M059J (cell line): ENCODE measurements around the gene CTRB2. TPM values are rescaled to one million over a fixed set of nuclear protein-coding genes. Genes with fewer than 3 reads are reported as not detected.
"Not testable (repeated sequence)": the region's sequence is repeated elsewhere in the genome, so short reads cannot be mapped to it uniquely, and the experiment has no call there.

Source experiments
- DNase-seq: peaks from one replicate; pipeline ENCODE4 v3.0.0-alpha.2; 2012; ENCODE audit warnings: low read depth
- total RNA-seq: library from RNA; depleted of rRNA; stranded (reverse); fragments of >200 nt; shearing (Covaris generic); gene quantifications from 2 replicates; pipeline ENCODE4 v1.2.3, GENCODE V29; 2014

Gene CTRB2
- total RNA-seq, 1 experiment from 2014 or later: not detected

DNA sequence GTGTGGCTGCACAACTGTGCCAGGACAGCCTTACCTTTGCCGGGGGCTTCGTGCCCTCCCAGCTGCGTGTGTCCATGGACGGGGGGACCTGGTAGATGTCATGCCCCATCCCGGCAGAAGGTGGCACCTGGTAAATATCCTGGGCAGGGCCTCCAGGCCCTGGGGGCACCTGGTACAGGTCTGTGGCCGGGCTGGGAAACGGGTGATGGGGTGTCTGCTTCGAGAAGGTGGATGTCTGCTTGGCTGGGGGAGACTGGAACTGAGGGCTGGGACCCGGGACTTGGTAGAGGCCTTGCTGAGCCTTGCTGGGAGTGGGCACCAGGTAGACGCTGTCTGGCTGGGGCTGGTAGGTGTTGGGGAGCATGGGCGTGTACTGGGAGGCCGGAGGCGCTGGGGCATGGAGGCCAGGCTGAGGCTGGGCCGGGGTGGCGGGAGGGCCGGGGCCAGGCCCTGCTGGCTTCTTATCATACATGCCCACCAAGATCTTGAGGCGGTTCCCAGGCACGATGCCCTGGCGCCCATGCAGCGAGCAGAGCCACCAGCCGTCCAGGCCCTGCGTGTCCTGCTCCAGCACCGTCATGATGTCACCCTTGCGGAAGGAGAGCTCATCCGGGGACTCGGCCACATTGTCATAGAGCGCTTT, 35.6 kb upstream of the CTRB2 start:
- not testable (repeated sequence) for DNase-seq

DNA sequence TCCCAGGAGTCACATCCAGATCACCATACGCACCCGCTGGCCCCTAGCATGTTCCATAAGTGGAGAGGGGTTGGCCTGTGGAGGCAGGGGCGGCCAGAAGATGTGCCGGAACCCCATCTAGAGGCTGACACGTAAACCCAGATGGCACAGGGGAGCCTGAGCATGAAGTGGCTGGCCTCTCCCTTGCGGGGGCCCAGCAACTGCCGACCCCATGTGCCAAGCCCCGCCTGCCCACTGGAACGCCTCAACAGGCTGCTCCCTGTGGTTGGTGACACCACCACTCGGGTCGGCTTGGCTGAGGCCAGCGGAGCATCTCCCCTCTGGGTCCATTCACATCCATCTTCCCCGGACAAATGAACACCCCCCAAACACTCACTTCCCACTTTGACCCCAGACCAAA, 35.0 kb upstream of the CTRB2 start:
- DNase-seq: no peak

DNA sequence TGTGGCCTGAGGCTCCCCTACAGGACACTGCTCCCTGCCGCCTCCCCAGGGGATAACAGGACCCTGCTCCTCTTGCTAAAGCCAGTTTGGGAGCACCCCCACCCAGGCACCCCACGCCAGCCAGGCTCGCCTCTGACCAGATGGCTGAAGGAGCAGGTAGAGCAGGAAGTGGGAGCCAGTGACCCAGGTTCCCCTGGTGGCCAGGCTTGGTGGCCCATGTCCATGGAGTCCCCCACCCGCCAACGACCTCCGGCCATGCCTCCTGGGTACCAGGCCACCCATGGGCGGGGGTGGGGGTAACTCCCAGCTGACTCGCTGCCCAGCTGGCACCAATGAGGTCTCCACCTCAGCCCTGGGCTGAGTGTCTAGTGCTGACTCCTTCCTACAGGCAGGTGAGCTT, 34.5 kb upstream of the CTRB2 start:
- DNase-seq: no peak

DNA sequence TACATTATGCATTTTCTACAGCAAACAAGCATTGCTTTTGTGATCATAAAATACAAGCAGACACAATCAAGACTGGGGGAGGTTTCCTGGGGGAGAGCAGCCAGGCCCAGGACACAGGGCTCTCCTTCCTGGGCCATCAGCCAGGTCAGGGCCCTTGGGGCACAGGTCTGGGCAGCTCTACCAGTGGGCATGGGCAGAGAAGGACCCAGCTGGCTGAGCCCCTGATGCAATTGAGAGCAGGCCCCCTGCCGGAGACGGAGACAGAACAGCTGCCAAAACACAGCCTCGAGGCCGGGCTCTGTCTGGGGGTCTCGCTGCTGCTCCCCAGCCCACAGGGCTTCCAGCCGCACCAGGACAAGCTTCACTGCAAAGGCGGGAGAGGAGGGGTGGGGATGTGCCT, 33.7 kb upstream of the CTRB2 start:
- not testable (repeated sequence) for DNase-seq

DNA sequence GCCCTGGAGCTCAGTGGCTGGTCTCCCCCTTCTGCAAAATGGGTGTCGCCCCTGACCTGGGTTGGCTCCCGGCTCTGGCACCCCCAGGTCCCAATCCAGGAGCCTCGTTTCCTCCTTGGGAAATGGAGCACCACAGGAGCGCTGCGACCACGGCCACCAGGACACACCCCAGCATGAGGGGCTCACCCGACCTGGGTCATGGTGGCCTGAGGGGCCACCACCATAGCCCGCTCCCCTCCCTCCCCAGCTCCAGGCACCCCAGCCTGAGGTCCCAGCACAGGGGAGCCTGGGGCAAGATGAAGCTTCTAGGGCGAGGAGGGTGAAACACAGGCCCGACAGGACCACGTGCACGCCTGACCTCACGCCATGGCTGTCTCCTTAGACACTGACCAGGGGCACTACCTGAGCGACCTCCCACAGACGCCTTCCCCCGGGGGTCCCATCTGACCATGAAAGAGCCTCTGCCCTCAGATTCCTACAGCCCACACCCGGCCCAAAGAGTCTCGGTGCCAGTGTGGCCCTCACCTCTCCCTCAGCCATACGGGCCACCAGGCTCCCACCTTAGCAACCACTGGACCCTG, 32.7 kb upstream of the CTRB2 start:
- no peak for DNase-seq

DNA sequence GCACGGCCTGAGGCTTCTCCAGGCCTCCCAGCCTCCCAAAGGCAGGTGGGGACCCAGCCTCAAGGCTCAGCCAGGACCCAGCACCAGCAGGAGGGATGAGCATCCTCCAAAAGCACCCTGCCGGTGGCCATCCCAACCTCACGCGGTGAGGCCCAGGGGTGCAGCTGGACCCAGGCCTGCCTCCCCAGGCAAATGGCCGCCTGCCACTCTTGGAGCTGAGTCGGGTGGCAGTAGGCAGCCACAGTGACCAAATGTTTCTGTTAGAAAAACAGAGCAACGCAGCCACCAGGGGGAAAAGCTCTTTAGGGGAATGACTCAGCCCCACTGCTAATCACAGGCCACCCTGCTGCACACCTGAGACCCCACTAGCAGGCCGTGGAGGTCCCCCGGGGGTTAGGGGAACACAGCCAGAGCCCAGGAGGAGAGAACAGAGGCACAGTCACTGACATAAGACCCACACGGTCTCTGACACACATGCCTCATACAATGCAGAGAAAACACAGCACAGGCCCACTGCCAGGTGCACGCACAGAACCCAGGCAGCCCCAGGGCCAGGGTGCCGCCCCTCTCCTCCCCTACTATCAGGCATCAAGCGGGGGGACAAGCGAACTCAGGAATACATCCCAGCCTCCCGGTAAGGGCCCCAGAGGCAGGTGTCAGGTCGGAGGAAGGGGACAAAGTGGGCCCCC, 32.0 kb upstream of the CTRB2 start:
- peak; percentile 82 for DNase-seq

DNA sequence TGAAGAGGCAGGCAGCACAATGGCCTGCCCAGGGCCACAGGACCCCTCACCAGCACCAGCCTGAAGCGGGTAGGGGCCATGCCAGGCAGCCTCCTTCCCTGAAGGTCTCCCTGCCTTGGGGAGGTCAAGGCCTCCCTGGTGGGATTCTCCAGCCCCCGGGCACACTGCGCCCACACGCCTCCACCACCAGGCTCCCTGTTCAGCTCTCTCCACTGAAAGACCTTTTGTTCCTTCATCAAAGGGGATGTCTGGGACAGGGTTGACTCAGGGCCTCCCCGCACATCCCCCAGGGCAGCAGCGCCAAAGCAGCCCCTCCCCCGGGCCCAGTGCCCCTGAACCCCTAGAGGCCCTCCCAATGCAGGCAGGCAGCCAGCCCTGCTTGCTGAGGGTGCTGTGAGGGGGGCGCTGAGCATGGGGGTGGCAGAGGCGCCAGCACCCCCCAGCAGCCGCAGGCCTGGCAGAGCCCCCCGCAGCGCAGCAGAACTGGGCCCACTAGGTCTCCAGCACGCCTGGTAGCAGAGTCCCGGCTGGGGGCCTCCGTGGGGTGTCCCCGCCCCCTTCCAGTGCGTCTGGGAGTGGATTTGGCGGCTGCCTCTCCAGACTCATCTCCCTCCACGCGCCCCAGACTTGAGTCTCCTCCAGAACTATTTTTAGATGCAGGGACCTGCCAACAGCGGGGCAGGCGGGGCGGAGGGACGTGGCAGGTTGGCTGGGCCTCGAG, 31.3 kb upstream of the CTRB2 start:
- DNase-seq: peak; percentile 90

DNA sequence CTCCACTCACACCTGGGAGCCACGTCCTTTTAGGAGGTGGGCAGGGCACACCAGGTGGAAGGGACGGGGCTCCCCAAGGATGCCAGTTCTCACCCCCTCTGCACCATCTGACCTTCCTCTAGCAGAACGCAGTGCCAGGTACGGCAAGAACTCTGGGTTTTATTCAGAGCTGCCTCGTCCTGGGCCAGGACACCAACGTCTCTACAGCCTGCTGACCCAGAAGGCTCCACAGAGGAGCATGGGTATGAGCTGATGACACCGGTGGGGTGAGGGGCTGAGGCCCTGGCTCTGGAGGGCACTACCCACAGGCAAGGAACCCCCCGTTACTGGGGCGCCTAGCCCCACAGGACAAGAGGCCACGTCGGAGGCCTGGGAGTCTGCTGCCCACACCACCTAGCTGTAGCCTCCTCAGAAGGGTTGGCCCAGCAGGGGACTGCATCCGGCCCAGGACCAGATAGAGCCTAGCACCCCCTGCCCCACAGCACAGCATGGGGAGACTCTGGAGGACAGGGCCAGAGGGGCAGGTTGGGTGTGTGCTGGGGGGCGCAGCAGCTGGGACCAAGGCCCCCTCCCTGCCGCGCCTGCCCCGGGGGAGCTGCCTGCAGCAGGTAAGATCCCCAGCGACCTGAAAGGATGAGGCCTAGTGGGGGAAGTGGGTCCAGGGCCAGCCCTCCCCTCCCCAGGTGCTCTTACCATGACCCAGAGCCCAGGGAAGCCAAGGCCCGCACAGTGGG, 30.6 kb upstream of the CTRB2 start:
- DNase-seq: no peak

DNA sequence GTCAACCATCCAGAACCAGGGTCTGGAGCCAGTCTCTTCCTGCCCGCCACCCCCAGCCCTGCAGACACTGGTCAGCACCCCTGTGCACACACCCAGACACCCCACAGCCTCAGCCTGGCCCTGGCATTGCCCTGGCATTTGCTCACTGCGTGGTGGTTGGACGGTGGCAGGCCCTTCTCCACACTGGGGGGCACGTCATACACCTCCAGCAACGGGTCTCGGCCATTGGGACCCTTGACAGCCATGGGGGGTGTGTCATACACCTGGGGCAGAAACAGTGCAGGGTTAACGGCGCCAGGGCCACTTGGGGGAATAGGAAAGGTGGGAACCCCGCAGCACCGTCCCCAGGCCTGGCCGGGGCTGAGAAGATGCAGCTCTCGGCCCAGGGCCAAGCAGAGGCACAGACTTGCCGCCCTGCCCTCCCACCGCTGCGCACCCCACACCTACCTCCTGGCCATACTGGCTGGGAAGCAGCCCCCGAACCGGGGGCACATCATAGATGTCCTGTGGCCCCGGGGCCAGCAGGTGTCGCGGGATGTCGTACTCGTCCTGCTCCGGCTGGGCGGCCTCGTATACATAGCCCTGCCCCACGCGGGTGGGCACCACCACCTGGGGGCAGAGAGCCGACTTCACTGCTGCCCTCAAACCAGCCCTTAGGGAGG, 29.9 kb upstream of the CTRB2 start:
- no peak for DNase-seq

DNA sequence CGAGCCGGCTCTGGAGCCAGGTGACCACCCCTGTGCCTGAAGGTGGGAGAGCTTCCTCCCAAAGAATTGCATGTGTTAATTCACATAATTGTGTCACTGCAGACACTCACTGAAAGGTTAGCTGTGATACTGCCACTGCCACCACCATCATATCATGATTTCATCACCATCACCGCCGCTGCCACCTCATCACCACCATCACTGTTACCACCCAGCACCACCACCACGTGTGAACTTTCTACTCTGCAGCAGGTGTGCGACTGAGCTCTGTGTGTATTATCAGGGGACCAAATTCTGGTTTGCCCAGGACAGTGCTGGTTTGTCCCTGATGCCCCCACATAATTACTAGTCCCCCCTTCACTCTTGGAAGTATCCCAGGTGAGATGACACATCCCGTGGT, 29.3 kb upstream of the CTRB2 start:
- no peak for DNase-seq

DNA sequence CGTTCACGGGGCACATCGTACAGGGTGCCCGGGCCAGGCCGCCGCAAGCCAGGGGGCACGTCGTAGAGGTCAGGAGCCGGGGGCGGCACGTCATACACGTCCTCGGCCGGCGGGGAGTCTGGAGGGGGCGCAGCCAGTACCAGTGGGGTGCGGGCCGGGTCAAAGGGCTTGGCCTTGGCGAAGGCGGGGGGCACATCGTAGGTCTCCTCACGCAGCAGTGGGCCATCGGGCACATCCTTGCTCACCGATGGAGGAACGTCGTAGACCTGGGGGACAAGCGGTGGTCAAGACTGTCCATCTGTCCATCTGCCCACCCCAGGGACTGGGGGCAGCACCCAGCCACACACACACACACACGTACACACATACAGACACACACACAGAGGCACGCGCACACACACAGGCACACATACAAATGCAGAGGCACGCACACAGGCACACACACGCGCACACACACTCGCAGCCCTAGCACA, 28.8 kb upstream of the CTRB2 start:
- DNase-seq: no peak

DNA sequence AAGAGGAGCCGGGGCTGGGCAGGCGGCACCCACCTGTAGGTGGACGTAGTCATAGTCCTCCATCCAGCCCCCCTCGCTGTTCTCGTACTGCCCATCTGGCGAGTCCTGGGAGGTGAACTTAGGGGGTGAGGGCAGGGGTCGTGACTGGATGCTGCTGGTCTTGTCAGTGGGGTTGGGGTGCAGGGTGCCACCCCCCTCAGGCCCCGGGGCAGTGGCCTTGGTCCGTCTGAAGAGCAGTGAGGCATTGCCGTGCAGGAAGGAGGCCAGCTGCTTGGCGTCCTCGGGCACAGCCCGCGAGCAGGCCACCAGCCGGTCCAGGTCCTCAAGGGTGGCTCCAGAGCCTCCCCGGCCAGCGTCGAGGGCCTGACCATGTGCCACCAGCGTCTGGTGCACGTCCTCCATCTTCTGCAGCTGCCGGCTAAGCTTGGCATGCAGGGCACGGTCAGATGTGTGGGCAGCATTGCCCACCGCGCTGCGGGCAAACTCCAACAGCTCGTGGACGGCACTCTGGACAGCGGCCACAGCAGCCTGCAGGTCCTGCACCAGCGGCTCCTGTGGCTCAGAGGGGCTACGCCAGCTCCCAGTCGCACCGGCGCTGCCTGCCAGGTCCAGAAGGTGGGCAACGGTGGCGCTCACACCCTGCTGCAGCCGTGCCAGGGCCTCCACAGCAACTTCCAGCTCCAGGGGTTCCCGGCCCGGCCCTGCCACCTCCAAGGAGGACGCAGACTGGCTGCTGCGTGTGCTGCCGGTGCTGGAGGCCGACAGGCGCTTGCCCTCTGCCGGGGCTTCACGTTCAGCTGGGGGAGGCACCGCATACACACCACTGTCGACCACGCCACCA, 28.1 kb upstream of the CTRB2 start:
- DNase-seq: no peak

DNA sequence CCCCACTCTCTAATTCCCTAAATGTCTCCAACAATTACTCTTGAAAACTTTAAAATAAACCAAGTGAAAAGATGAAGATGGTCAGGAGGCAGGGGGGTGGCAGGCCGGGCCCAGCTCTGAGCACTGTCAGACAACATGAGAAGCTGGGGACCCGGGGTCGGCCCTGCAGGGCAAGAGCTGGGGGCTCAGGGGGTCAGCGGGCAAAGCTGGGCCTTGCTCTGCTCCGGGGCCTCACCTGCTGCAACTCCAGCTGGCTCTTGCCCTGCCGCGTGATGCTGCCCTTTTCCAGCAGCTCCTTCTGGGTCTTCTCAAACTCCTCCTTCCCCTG, 26.6 kb upstream of the CTRB2 start:
- DNase-seq: no peak

DNA sequence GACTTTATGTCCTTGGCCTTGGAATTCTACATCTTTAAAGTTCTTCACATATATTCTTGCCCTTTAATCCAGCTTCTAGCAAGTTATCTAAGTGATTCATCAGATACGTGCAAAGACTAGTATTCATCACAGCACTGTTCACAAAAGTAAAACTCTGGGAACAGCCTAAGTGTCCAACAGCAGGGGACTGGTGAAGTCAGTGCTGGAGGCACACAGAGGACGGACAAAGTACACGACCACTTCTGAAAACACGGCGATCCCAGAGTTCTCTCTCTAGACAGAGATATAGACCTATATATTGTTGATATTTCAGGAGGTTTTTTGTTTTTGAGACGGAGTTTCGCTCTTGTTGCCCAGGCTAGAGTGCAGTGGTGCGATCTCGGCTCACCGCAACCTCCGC, 24.6 kb upstream of the CTRB2 start:
- DNase-seq: no peak

DNA sequence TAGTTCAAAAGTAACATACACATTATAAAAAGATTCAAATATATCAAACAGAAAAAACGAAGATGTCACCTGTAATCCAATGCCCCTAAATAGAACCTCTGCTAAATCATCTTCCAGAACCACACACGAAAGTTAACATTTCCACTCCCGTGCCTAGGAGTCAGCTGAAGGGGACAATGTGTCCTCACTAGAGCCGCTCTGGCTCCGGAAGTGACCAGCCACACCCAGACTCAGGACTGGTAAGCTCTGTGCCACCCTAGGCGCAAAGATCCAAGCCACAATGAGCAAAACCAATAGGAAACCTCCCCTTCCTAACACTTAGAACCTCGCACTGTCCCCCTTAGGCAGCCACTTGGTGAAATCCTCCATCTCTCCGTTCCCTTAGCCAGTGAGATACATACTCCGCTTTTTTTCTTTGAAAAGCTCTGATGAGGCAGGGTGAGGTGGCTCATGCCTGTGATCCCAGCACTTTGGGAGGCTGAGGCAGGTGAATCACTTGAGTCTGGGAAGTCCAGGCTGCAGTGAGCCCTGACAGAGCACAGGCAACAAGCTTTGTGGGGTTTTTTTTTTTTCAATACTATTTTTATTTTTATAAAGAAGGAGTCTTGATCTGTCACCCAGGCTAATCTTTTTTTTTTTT, 23.6 kb upstream of the CTRB2 start:
- no peak for DNase-seq

DNA sequence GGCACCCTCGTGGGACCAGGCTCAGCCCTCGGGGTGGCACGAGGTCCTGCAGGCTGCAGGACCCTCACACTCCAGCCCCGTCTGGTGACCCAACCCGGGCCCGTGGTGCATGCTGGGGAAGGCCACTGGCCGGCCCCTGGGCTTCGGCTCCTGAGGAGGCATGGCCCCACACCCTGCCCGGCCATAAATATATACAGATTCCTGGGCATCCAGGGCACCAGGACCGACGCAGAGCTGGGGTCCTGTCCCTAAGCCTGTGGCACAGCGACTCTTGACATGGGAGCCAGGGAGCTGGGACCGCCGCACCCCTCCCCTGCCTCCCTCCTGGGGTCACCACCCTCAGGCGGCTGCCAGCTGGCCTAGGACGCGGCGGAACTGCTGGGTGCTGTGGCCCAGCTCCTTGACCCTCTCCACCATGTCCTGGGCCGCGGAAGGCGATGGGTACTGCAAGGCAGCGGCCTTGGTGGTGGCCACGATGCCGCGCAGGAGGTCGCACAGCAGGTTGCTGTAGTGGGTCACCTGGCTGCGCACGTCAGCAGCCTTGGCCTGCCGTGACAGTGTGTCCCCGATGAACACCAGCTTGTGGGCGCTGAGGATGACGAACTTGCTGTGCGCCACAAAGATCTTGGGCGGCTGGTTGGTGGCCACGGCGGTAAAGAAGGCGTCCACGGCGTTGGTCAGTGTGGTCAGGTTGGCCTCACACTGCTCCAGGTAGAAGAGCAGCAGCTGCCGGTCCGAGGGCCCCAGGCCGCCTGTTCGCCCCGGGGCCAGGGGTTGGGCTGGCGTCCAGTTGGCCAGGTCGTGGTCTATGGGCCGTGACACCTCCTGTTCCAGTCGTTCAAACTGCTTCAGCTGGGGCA, 22.4 kb upstream of the CTRB2 start:
- no peak for DNase-seq

DNA sequence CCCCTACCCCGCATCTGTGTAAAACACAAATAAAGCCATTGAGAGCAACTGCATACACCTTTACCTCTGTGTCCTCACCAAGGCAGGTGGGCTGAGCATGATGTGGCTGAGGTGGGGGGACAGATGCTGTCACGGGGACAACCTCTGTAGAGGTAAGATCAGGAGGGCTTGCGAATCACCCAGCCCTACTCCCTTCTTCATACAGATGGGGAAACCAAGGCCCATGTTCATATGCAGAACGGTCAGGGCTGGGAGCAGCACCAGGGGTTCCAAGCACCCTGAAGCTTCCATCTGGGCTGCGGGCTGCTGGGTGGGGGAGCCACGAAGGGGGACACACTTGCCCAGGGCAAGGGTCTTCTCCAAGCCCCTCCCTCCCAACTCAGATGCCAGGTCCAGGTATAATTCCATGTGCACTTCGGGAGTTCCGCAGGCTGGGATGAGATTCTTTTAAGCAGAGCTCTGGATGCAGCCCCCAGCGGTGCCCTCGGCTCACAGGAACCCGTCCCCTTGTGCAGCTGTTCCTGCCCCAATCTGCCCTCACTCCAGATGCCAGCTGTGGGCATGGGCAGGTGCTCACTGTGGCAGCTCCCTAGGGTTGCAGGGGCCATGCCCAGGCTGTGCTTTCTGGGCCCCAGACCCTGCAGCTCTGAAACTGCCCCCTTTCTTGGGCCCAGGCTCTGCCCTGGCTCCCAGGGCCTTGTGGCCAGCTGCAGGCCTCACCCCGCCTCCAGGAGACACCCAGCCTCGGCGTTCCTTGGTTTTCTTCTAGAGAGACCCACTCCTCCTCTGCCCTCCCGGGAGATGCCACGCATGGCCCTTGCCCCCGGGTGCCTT, 21.4 kb upstream of the CTRB2 start:
- no peak for DNase-seq
